GM12892 (cell line): ENCODE measurements around the gene GTF2H4.
"Not testable (repeated sequence)": the region's sequence is repeated elsewhere in the genome, so short reads cannot be mapped to it uniquely, and the experiment has no call there.

Experiments
- DNase-seq: peaks from one replicate; pipeline ENCODE4 v3.0.0; 2011; ENCODE audit not compliant: insufficient read length
- FAIRE-seq: peaks from 2 replicates; lab custom pipeline; 2011; peaks lifted over from hg19 to GRCh38; lab: Jason Lieb, UNC
- POLR2A ChIP-seq: IDR thresholded peaks from 2 replicates; pipeline ENCODE4 v1.6.1; 2011; ENCODE audit warnings: low read depth, low read length, control low read depth
- POLR2AphosphoS5 ChIP-seq: IDR thresholded peaks from 2 replicates; pipeline ENCODE4 v1.6.1; 2011; ENCODE audit warnings: low read depth, low read length, control low read depth
- TAF1 ChIP-seq: IDR thresholded peaks from 2 replicates; pipeline ENCODE4 v1.6.1; 2011; ENCODE audit warnings: low read depth, mild to moderate bottlenecking, control low read depth, low read length, borderline replicate concordance

Gene GTF2H4

GRCh38 chr6:30893666-30894065 is 14.3 kb upstream of the GTF2H4 start:
- FAIRE-seq: no peak
- no peak for TF ChIP-seq POLR2A
- TF ChIP-seq POLR2AphosphoS5: no peak
- no peak for TF ChIP-seq TAF1
- DNase-seq: no peak

- DNase-seq: no peak
- no peak for FAIRE-seq
- TF ChIP-seq POLR2A (no peak), TAF1 (no peak), POLR2AphosphoS5 (no peak)
These were observed 13.6 kb upstream of the GTF2H4 start for GRCh38 chr6:30894381-30894780.

- FAIRE-seq: no peak
- DNase-seq: no peak
- TF ChIP-seq POLR2A (no peak), TAF1 (no peak), POLR2AphosphoS5 (no peak)
These were observed 13.1 kb upstream of the GTF2H4 start for GRCh38 chr6:30894935-30895334.

- no peak for FAIRE-seq
- TF ChIP-seq POLR2AphosphoS5 (no peak), TAF1 (no peak), POLR2A (no peak)
- DNase-seq: no peak
These were observed 12.7 kb upstream of the GTF2H4 start for GRCh38 chr6:30895343-30895742.

GRCh38 chr6:30896541-30896940 is 11.5 kb upstream of the GTF2H4 start:
- DNase-seq: no peak

GRCh38 chr6:30897882-30898281 is 10.1 kb upstream of the GTF2H4 start:
- TF ChIP-seq TAF1 (no peak), POLR2A (no peak), POLR2AphosphoS5 (no peak)
- DNase-seq: no peak
- no peak for FAIRE-seq

More at GRCh38 chr6:30896541-30896940, 11.5 kb upstream of the GTF2H4 start:
- TF ChIP-seq TAF1 (no peak), POLR2AphosphoS5 (no peak), POLR2A (no peak)
- FAIRE-seq: no peak

GRCh38 chr6:30898750-30899360 is 9.2 kb upstream of the GTF2H4 start:
- FAIRE-seq: no peak
- no peak for TF ChIP-seq POLR2A
- no peak for TF ChIP-seq POLR2AphosphoS5
- TF ChIP-seq TAF1: no peak
- no peak for DNase-seq

GRCh38 chr6:30900863-30901417 is 7.1 kb upstream of the GTF2H4 start:
- FAIRE-seq: no peak

GRCh38 chr6:30901436-30901835 is 6.6 kb upstream of the GTF2H4 start:
- FAIRE-seq: no peak
- TF ChIP-seq TAF1 (no peak), POLR2A (no peak), POLR2AphosphoS5 (no peak)
- no peak for DNase-seq

More at GRCh38 chr6:30900863-30901417, 7.1 kb upstream of the GTF2H4 start:
- no peak for TF ChIP-seq TAF1
- TF ChIP-seq POLR2AphosphoS5: no peak
- no peak for DNase-seq

- DNase-seq, FAIRE-seq: not testable (repeated sequence)
These were observed 5.8 kb upstream of the GTF2H4 start for GRCh38 chr6:30902196-30902595.

GRCh38 chr6:30902709-30903108 is 5.3 kb upstream of the GTF2H4 start:
- no peak for FAIRE-seq
- TF ChIP-seq TAF1: no peak
- TF ChIP-seq POLR2AphosphoS5: no peak
- TF ChIP-seq POLR2A: no peak
- DNase-seq: no peak

GRCh38 chr6:30903236-30903635 is 4.8 kb upstream of the GTF2H4 start:
- DNase-seq (no peak), FAIRE-seq (no peak)
- TF ChIP-seq TAF1: no peak
- TF ChIP-seq POLR2AphosphoS5: no peak
- no peak for TF ChIP-seq POLR2A

- not testable (repeated sequence) for DNase-seq, FAIRE-seq
These were observed 683 bp upstream of the GTF2H4 start for GRCh38 chr6:30907290-30907757.
